ENCODE results near the gene TPSD1. TPM values are rescaled to one million over a fixed set of nuclear protein-coding genes. Genes with fewer than 3 reads are reported as not detected.

The TPSD1 gene
- total RNA-seq, 1 experiment from 2014 or later, result not detected

- Histone ChIP-seq H3K27ac (ENCODE audit: low read length) (no peak overlapping the region), H3K36me3 (ENCODE audit: low read depth, low read length) (no peaks in the 10 kb centered on the region), H3K4me1 (ENCODE audit: insufficient read depth, low read length) (peaks cover 25% of the 10 kb centered on the region), H3K9me3 (ENCODE audit: low read length) (no peaks in the 10 kb centered on the region), H3K4me3 (ENCODE audit: low read length) (peak overlapping the region; percentile 21; the same call in 1 of the 2 replicates), H3K27me3 (ENCODE audit: low read length) (no peaks in the 10 kb centered on the region), H3K79me2 (ENCODE audit: low read length) (no peaks in the 10 kb centered on the region), H3F3A (ENCODE audit: low read length, unreplicated experiment) (no peaks in the 10 kb centered on the region), H4K20me1 (ENCODE audit: low read length) (no peaks in the 10 kb centered on the region), H3K9me2 (replicated peaks; ENCODE audit: low read length) (no peaks in the 10 kb centered on the region), H2AFZ (ENCODE audit: low read length) (peak overlapping the region; percentile 74), H3K9ac (ENCODE audit: low read length) (no peak overlapping the region), H3K4me2 (ENCODE audit: low read length) (peak overlapping the region; percentile 57)
- ChIA-PET CTCF (no interaction called here), POLR2A (ENCODE audit: unreplicated experiment) (interaction anchor here (0.6 kb wide), 1 partner anchor 377 kb away, joined by 4 read pairs; no protein-coding TSS in a partner anchor)
- ATAC-seq, result peak; percentile 49
- peak; percentile 61 for DNase-seq
- TF ChIP-seq EZH2 (IDR thresholded peaks at IDR 0.05; ENCODE audit: low read length, unreplicated experiment) (no peak), CTCF (conservative IDR thresholded peaks at IDR 0.05; ENCODE audit: low read depth, low read length) (peak; percentile 72)
- no TSS peak for BruUV-seq (replicated peaks)
- intact Hi-C loops (cut with micrococcal nuclease), result no loop called here
These were observed 45.0 kb downstream of the TPSD1 start for GRCh38 chr16:1300664-1301476.

- Histone ChIP-seq H3K4me1 (ENCODE audit: insufficient read depth, low read length) (peaks cover 25% of the 10 kb centered on the region), H3K4me2 (ENCODE audit: low read length) (no peak overlapping the region), H3K27ac (ENCODE audit: low read length) (no peak overlapping the region), H3K79me2 (ENCODE audit: low read length) (no peaks in the 10 kb centered on the region), H2AFZ (ENCODE audit: low read length) (no peak overlapping the region), H4K20me1 (ENCODE audit: low read length) (no peaks in the 10 kb centered on the region), H3K9me3 (ENCODE audit: low read length) (no peaks in the 10 kb centered on the region), H3K4me3 (ENCODE audit: low read length) (no peak overlapping the region), H3F3A (ENCODE audit: low read length, unreplicated experiment) (no peaks in the 10 kb centered on the region), H3K9me2 (replicated peaks; ENCODE audit: low read length) (no peaks in the 10 kb centered on the region), H3K9ac (ENCODE audit: low read length) (no peak overlapping the region), H3K27me3 (ENCODE audit: low read length) (no peaks in the 10 kb centered on the region), H3K36me3 (ENCODE audit: low read depth, low read length) (no peaks in the 10 kb centered on the region)
- ChIA-PET CTCF (no interaction called here), POLR2A (ENCODE audit: unreplicated experiment) (interaction anchor here (0.6 kb wide), 1 partner anchor 376 kb away, joined by 4 read pairs; no protein-coding TSS in a partner anchor)
- no TSS peak for BruUV-seq (replicated peaks)
- intact Hi-C loops (cut with micrococcal nuclease), result no loop called here
- DNase-seq, result no peak
- no peak for TF ChIP-seq EZH2 (IDR thresholded peaks at IDR 0.05; ENCODE audit: low read length, unreplicated experiment)
- no peak for TF ChIP-seq EZH2phosphoT487 (IDR thresholded peaks at IDR 0.05; ENCODE audit: borderline replicate concordance, low read length)
- no peak for TF ChIP-seq CTCF (conservative IDR thresholded peaks at IDR 0.05; ENCODE audit: low read depth, low read length)
- ATAC-seq, result no peak
These were observed 45.7 kb downstream of the TPSD1 start for GRCh38 chr16:1301562-1301961.

- H3F3A ChIP-seq (ENCODE audit: low read length, unreplicated experiment), result no peaks in the 10 kb centered on the region
- H3K9me2 ChIP-seq (replicated peaks; ENCODE audit: low read length), result no peaks in the 10 kb centered on the region
- intact Hi-C loops (cut with micrococcal nuclease), result no loop called here
- DNase-seq (no peak), ATAC-seq (no peak)
- no peak overlapping the region for H3K4me3 ChIP-seq (ENCODE audit: low read length)
- no peak overlapping the region for H2AFZ ChIP-seq (ENCODE audit: low read length)
- H3K27me3 ChIP-seq (ENCODE audit: low read length), result no peaks in the 10 kb centered on the region
- no peak overlapping the region for H3K9ac ChIP-seq (ENCODE audit: low read length)
- ChIA-PET POLR2A (ENCODE audit: unreplicated experiment) (no interaction called here), CTCF (no interaction called here)
- no TSS peak for BruUV-seq (replicated peaks)
- H4K20me1 ChIP-seq (ENCODE audit: low read length), result peaks cover 8% of the 10 kb centered on the region
- peaks cover 10% of the 10 kb centered on the region; the same call in 1 of the 2 replicates for H3K4me1 ChIP-seq (ENCODE audit: insufficient read depth, low read length)
- H3K9me3 ChIP-seq (ENCODE audit: low read length), result no peaks in the 10 kb centered on the region
- H3K4me2 ChIP-seq (ENCODE audit: low read length), result no peak overlapping the region
- H3K79me2 ChIP-seq (ENCODE audit: low read length), result peaks cover 10% of the 10 kb centered on the region
- no peak for TF ChIP-seq CTCF (conservative IDR thresholded peaks at IDR 0.05; ENCODE audit: low read depth, low read length)
- no peak for TF ChIP-seq EZH2phosphoT487 (IDR thresholded peaks at IDR 0.05; ENCODE audit: borderline replicate concordance, low read length)
- TF ChIP-seq EZH2 (IDR thresholded peaks at IDR 0.05; ENCODE audit: low read length, unreplicated experiment), result no peak
- H3K27ac ChIP-seq (ENCODE audit: low read length), result no peak overlapping the region
- no peaks in the 10 kb centered on the region for H3K36me3 ChIP-seq (ENCODE audit: low read depth, low read length)
These were observed 50.0 kb downstream of the TPSD1 start for GRCh38 chr16:1305823-1306222.
